HCT116 (cell line): Measurements from ENCODE around the gene GSC2. TPM values are rescaled to one million over a fixed set of nuclear protein-coding genes. Genes with fewer than 3 reads are reported as not detected.

Experiments
- ATAC-seq: fragments of 200-7000 bp; cut with Tn5 transposase; 2 replicates; pipeline ENCODE4 v1.9.1; 2020; ENCODE audit warnings: mild to moderate bottlenecking, moderate library complexity
- BruUV-seq: library from RNA; stranded (reverse); fragments of 400-500 nt; replicated peaks from 2 replicates; lab custom pipeline; 2021; lab: Mats Ljungman, UMichigan
- CTCF ChIA-PET: fragments of 300-600 bp; sonication (Branson Sonifier 250); formaldehyde crosslinking; loops from one replicate; lab custom pipeline; 2021; ENCODE audit warnings: antibody characterized with exemption; lab: Charles Lee
- POLR2A ChIA-PET: fragments of 300-600, 350-600 bp; sonication (Branson Sonifier 250); formaldehyde crosslinking; loops from one replicate; lab custom pipeline; 2021; ENCODE audit warnings: antibody characterized with exemption; lab: Charles Lee
- RAD21 ChIA-PET, 2 experiments: fragments of 300-600 bp; sonication (Branson Sonifier 250); formaldehyde crosslinking; loops; one replicate each; lab custom pipeline; 2023; ENCODE audit warnings: low total read pairs in 2 of 2; ENCODE audit not compliant: uncharacterized antibody in 2 of 2, unreplicated experiment in 2 of 2, low non-redundant PET in 1 of 2; lab: Charles Lee
- DNase-seq: peaks from one replicate; pipeline ENCODE4 v3.0.0-alpha.2; 2010; ENCODE audit warnings: low read depth, low spot score
- H2AFZ ChIP-seq: fragments of 200-600 bp; shearing (Covaris generic), sonication (generic); 2 replicates; pipeline ENCODE4 v1.6.1; 2017; ENCODE audit warnings: low read depth, mixed run types, mixed read lengths, antibody characterized with exemption, low read length; ENCODE audit not compliant: poor library complexity, severe bottlenecking
- H3K27ac ChIP-seq: 2 replicates; pipeline ENCODE4 v1.5.1; 2012; ENCODE audit warnings: low read depth, low read length
- H3K27me3 ChIP-seq: fragments of 200-600 bp; sonication (generic); 2 replicates; pipeline ENCODE4 v1.6.1; 2016; ENCODE audit warnings: mixed run types, low read length, mixed read lengths; ENCODE audit not compliant: insufficient read depth
- H3K36me3 ChIP-seq, 2 experiments: fragments of 200-500 bp in 1 of 2; fragments of 200-600 bp in 1 of 2; sonication (Bioruptor generic) in 1 of 2; sonication (generic) in 1 of 2; 2 replicates each; pipeline versions ENCODE4 v1.5.1 to v1.6.1; 2014 to 2016; ENCODE audit warnings: low read length in 2 of 2, inconsistent platforms in 1 of 2, mixed read lengths in 1 of 2, mixed run types in 1 of 2; ENCODE audit not compliant: insufficient read depth in 2 of 2, control insufficient read depth in 1 of 2
- H3K4me1 ChIP-seq, 2 experiments: fragments of 200-600 bp in 1 of 2; sonication (generic) in 1 of 2; 2 replicates each; pipeline versions ENCODE4 v1.5.1 to v1.6.1; 2012 to 2017; ENCODE audit warnings: low read length in 2 of 2, inconsistent platforms in 1 of 2, mild to moderate bottlenecking in 1 of 2, mixed read lengths in 1 of 2, mixed run types in 1 of 2, moderate library complexity in 1 of 2; ENCODE audit not compliant: insufficient read depth in 2 of 2, control insufficient read depth in 1 of 2
- H3K4me2 ChIP-seq: fragments of 200-600 bp; sonication (generic); 2 replicates; pipeline ENCODE4 v1.6.1; 2017; ENCODE audit warnings: mixed run types, low read length, mixed read lengths
- H3K4me3 ChIP-seq, 2 experiments: fragments of 200-600 bp in 1 of 2; sonication (generic) in 1 of 2; replicated peaks in 1 of 2; 2 replicates each; pipeline ENCODE4 v1.5.1; 2011 to 2016; ENCODE audit warnings: low read length in 2 of 2, control low read depth in 1 of 2, low read depth in 1 of 2, mild to moderate bottlenecking in 1 of 2, mixed read lengths in 1 of 2, mixed run types in 1 of 2
- H3K79me2 ChIP-seq: fragments of 200-600 bp; sonication (generic); 2 replicates; pipeline ENCODE4 v1.6.1; 2017; ENCODE audit warnings: mild to moderate bottlenecking, mixed run types, low read length, moderate library complexity, mixed read lengths; ENCODE audit not compliant: insufficient read depth
- H3K9ac ChIP-seq: fragments of 200-600 bp; sonication (generic); 2 replicates; pipeline ENCODE4 v1.6.1; 2016; ENCODE audit warnings: low read length, mixed read lengths
- H3K9me2 ChIP-seq: fragments of 200-600 bp; sonication (generic), shearing (Covaris generic); 2 replicates; pipeline ENCODE4 v1.6.1; 2017; ENCODE audit warnings: mixed run types, mild to moderate bottlenecking, moderate library complexity; ENCODE audit not compliant: insufficient read depth
- H3K9me3 ChIP-seq, 2 experiments: fragments of 200-500 bp in 1 of 2; fragments of 200-600 bp in 1 of 2; sonication (Bioruptor generic) in 1 of 2; sonication (generic) in 1 of 2; 2 replicates each; pipeline ENCODE4 v1.6.1; 2014 to 2017; ENCODE audit warnings: low read length in 2 of 2, mixed read lengths in 2 of 2, inconsistent platforms in 1 of 2, low read depth in 1 of 2, mild to moderate bottlenecking in 1 of 2, mixed run types in 1 of 2, moderate library complexity in 1 of 2; ENCODE audit not compliant: control insufficient read depth in 1 of 2, insufficient read depth in 1 of 2
- H4K20me1 ChIP-seq: fragments of 200-600 bp; sonication (generic), shearing (Covaris generic); 2 replicates; pipeline ENCODE4 v1.6.1; 2017; ENCODE audit warnings: mixed run types, mild to moderate bottlenecking, moderate library complexity; ENCODE audit not compliant: insufficient read depth
- CBX3 ChIP-seq: IDR thresholded peaks from 2 replicates; pipeline ENCODE4 v1.6.1; 2012; ENCODE audit warnings: low read depth
- CEBPB ChIP-seq: IDR thresholded peaks from 2 replicates; pipeline ENCODE4 v1.6.1; 2012; ENCODE audit warnings: low read depth
- CTCF ChIP-seq, 3 experiments: fragments of 200-600 bp in 1 of 3; sonication (generic) in 1 of 3; IDR thresholded peaks in 2 of 3; conservative IDR thresholded peaks in 1 of 3; 2 replicates each; pipeline ENCODE4 v1.5.1; 2012 to 2017; ENCODE audit warnings: low read depth in 2 of 3, low read length in 2 of 3, antibody characterized with exemption in 1 of 3, borderline replicate concordance in 1 of 3, control low read depth in 1 of 3, mild to moderate bottlenecking in 1 of 3, mixed read lengths in 1 of 3, mixed run types in 1 of 3, moderate library complexity in 1 of 3; ENCODE audit not compliant: insufficient read depth in 1 of 3
- EZH2phosphoT487 ChIP-seq: fragments of 200-600 bp; IDR thresholded peaks from 2 replicates; pipeline ENCODE4 v1.6.1; 2018; ENCODE audit warnings: antibody characterized with exemption, borderline replicate concordance
- JUND ChIP-seq: IDR thresholded peaks from 2 replicates; pipeline ENCODE4 v1.6.1; 2012
- RAD21 ChIP-seq: IDR thresholded peaks from 2 replicates; pipeline ENCODE4 v1.6.1; 2012; ENCODE audit warnings: low read depth, mild to moderate bottlenecking
- YY1 ChIP-seq: IDR thresholded peaks from 2 replicates; pipeline ENCODE4 v1.6.1; 2011; ENCODE audit warnings: low read length, low read depth, moderate library complexity, mild to moderate bottlenecking; ENCODE audit not compliant: insufficient replicate concordance; ENCODE audit errors: extremely low read depth
- ZFX ChIP-seq: fragments of 450-650 bp; IDR thresholded peaks from 2 replicates; pipeline ENCODE4 v1.6.1; 2017
- intact Hi-C: fragments of 100-400 bp; cut with micrococcal nuclease; formaldehyde crosslinking; loops from 2 replicates; pipeline ENCODE4 v1.10.0; 2022
- total RNA-seq: library from RNA; stranded (reverse); gene quantifications from one replicate; pipeline ENCODE4 v1.2.1, GENCODE V29; 2021; ENCODE audit not compliant: unreplicated experiment

GSC2 gene
- total RNA-seq, 1 experiment from 2014 or later, result not detected

- Histone ChIP-seq H3K79me2 (peaks cover 22% of the 10 kb centered on the region), H3K27ac (no peak overlapping the region), H3K4me1 (peaks cover 3 to 11% of the 10 kb centered on the region in 2 experiments), H4K20me1 (no peaks in the 10 kb centered on the region), H3K36me3 (peaks cover 25 to 32% of the 10 kb centered on the region in 2 experiments; a peak in 3 of 4 replicates), H3K4me2 (no peak overlapping the region), H3K9me2 (no peaks in the 10 kb centered on the region), H2AFZ (no peak overlapping the region), H3K27me3 (no peaks in the 10 kb centered on the region), H3K4me3 (no peak overlapping the region), H3K9me3 (no peaks in the 10 kb centered on the region), H3K9ac (no peak overlapping the region)
- RAD21 ChIA-PET, result no interaction called here
- no TSS peak for BruUV-seq
- ATAC-seq (no peak), DNase-seq (no peak)
- CTCF ChIA-PET, result no interaction called here
- intact Hi-C loops, result loop anchor here (10.0 kb wide), 1 partner anchor 332 kb away; the partner anchor contains the start of genes CDC45 and UFD1
- POLR2A ChIA-PET, result no interaction called here
- TF ChIP-seq RAD21 (no peak), JUND (no peak), CEBPB (no peak), EZH2phosphoT487 (no peak), YY1 (no peak), CTCF (IDR thresholded peaks at IDR 0.05 in 2 of 3, conservative IDR thresholded peaks at IDR 0.05 in 1 of 3; ENCODE audit: borderline replicate concordance in 1 of 3, insufficient read depth in 1 of 3, low read depth in 2 of 3, low read length in 2 of 3) (no peak)
Observed at GRCh38 chr22:19142394-19142793, 7.7 kb downstream of the GSC2 start.

- ChIA-PET RAD21 (no interaction called here), POLR2A (no interaction called here), CTCF (no interaction called here)
- Histone ChIP-seq H4K20me1 (no peaks in the 10 kb centered on the region), H3K79me2 (peaks cover 22% of the 10 kb centered on the region), H2AFZ (no peak overlapping the region), H3K4me2 (no peak overlapping the region), H3K9me3 (no peaks in the 10 kb centered on the region), H3K9ac (no peak overlapping the region), H3K4me3 (no peak overlapping the region), H3K27ac (no peak overlapping the region), H3K36me3 (peaks cover 35 to 37% of the 10 kb centered on the region in 2 experiments; a peak in 3 of 4 replicates), H3K9me2 (no peaks in the 10 kb centered on the region), H3K27me3 (no peaks in the 10 kb centered on the region), H3K4me1 (peaks cover 3 to 10% of the 10 kb centered on the region in 2 experiments)
- DNase-seq (no peak), ATAC-seq (no peak)
- intact Hi-C loops, result loop anchor here (10.0 kb wide), 1 partner anchor 335 kb away; the partner anchor contains the start of genes CDC45 and UFD1
- no peak for TF ChIP-seq CBX3
- TF ChIP-seq ZFX, result no peak
- no peak for TF ChIP-seq RAD21
- no TSS peak for BruUV-seq
Observed at GRCh38 chr22:19139974-19140373, 10.1 kb downstream of the GSC2 start.
